Mucosa of descending colon (tissue), 3 donors: ENCODE data around the gene CPNE6. TPM values are rescaled to one million over a fixed set of nuclear protein-coding genes. Genes with fewer than 3 reads are reported as not detected.

Experiments used
- ATAC-seq: fragments of 200-7000 bp; cut with Tn5 transposase; one replicate; pipeline ENCODE4 v1.9.1; 2020; ENCODE audit warnings: mild to moderate bottlenecking, moderate library complexity
- DNase-seq, 3 donors: peaks; one replicate each; pipeline ENCODE4 v3.0.0-alpha.2; 2020
- H3K36me3 ChIP-seq: fragments of 200-600 bp; one replicate; pipeline ENCODE4 v1.8.0; 2021; ENCODE audit warnings: low read depth, mild to moderate bottlenecking
- H3K4me1 ChIP-seq: fragments of 200-600 bp; one replicate; pipeline ENCODE4 v1.8.0; 2021; ENCODE audit warnings: low read depth, mild to moderate bottlenecking
- H3K4me3 ChIP-seq: fragments of 200-600 bp; one replicate; pipeline ENCODE4 v1.8.0; 2021; ENCODE audit warnings: mild to moderate bottlenecking
- H3K9me3 ChIP-seq: fragments of 200-600 bp; one replicate; pipeline ENCODE4 v1.8.0; 2021; ENCODE audit warnings: mild to moderate bottlenecking
- intact Hi-C, 2 donors: fragments of 100-400 bp; cut with DNase I in 1 of 2; cut with micrococcal nuclease in 1 of 2; formaldehyde crosslinking; loops; one replicate each; pipeline versions ENCODE4 v1.11.0 to v1.11.1; 2022; cut with DNase I, micrococcal nuclease
- total RNA-seq, 3 donors: library from RNA; stranded (reverse); fragmentation: NEBNext Ultra II Directional in 2 of 3; extraction: Animal tissue kit (Norgen Biotek cat#: 25700) in 2 of 3; gene quantifications; one replicate each; pipeline versions ENCODE4 v1.2.1 to v1.2.4, GENCODE V29; 2021 to 2023
- TF ChIP-seq, protein P1 (sequence below): fragments of 200-600 bp; IDR thresholded peaks from one replicate; pipeline ENCODE4 v1.8.0; 2022; ENCODE audit warnings: antibody characterized with exemption, mild to moderate bottlenecking
- donor health status: DM: no; HTN: no; CAD: no; lungs with moderate emphysema.
- donor health status: DM: no; HTN: no; CAD: no.
- donor health status: DM: no; HTN: yes; CAD: no.

Gene CPNE6
- total RNA-seq, 3 donors from 2014 or later: 0.14 to 2.2 TPM; not detected in 1

DNA sequence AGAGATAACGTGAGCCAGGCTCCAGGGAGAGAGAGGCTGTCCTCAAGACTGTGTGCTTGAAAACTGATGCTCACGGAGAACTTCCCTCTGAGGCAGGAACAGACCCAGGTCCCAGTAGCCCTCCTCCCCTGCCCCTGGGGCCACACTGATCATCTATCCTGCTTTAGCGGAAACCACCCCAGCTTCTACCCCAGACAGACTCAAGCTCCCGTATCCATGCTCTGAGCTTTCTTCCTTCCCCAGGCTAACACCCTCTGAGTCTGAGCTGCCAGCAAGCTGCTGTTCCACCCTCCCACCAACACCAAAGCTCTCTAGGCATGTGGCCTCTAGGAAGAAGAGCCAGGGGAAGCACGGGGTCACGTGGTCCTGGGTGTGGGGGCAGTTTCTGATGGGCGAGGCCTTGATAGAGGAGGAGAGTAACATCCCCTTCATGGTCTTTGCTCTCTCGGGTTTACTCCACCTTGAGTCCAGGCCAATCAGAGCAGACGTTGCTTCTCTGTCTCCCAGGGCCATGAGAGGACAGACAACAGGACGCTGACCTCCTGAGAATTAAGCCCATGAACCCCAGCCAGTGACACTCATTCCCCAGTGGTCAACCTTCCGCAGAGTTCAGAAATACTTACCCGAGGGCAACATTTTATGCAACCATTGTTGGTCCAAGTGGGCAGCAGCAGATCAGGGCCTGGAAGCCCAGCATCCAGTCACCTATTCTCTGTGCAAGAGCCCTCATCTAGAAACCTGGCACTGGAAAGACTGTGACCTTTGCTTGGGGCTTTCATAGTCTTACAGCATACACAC is 24.1 kb downstream of the CPNE6 start:
- Histone ChIP-seq H3K36me3 (no peaks in the 10 kb centered on the region), H3K4me1 (peaks cover 28% of the 10 kb centered on the region), H3K4me3 (peak overlapping the region; percentile 83), H3K9me3 (no peaks in the 10 kb centered on the region)
- ATAC-seq: peak; percentile 60
- TF ChIP-seq, protein P1, sequence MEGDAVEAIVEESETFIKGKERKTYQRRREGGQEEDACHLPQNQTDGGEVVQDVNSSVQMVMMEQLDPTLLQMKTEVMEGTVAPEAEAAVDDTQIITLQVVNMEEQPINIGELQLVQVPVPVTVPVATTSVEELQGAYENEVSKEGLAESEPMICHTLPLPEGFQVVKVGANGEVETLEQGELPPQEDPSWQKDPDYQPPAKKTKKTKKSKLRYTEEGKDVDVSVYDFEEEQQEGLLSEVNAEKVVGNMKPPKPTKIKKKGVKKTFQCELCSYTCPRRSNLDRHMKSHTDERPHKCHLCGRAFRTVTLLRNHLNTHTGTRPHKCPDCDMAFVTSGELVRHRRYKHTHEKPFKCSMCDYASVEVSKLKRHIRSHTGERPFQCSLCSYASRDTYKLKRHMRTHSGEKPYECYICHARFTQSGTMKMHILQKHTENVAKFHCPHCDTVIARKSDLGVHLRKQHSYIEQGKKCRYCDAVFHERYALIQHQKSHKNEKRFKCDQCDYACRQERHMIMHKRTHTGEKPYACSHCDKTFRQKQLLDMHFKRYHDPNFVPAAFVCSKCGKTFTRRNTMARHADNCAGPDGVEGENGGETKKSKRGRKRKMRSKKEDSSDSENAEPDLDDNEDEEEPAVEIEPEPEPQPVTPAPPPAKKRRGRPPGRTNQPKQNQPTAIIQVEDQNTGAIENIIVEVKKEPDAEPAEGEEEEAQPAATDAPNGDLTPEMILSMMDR: no peak
- intact Hi-C loops: no loop called here
- peak; percentile 91 to 94 (median 91) for DNase-seq

DNA sequence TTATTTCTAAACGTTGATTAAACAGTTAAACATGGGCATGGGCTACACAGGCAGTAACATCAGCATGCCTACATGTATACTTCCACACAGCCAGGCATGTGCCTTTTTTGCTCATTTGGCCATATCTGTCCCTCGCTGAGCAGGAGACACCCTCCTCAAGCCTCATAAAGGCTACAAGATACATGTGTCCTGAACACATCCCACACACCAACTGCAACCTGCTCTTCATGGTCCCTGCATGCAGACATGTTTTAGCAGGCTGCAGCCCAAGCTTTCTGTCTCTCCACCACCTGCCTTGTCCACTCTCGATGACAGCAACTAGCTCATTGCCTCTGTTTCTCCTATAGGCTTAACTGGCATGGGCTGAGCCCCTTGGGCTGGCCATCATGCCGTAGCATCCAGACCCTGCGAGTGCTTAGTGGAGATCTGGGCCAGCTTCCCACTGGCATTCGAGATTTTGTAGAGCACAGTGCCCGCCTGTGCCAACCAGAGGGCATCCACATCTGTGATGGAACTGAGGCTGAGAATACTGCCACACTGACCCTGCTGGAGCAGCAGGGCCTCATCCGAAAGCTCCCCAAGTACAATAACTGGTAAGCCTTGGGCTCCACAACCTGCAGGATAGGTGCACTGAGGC is 25.3 kb downstream of the CPNE6 start:
- TF ChIP-seq, protein P1: no peak
- no peak for ATAC-seq
- H3K4me3 ChIP-seq: no peak overlapping the region
- peak in 1 of 3 donors; percentile 17 for DNase-seq
- intact Hi-C loops: no loop called here
- no peaks in the 10 kb centered on the region for H3K36me3 ChIP-seq
- H3K9me3 ChIP-seq: no peaks in the 10 kb centered on the region
- H3K4me1 ChIP-seq: peaks cover 25% of the 10 kb centered on the region

DNA sequence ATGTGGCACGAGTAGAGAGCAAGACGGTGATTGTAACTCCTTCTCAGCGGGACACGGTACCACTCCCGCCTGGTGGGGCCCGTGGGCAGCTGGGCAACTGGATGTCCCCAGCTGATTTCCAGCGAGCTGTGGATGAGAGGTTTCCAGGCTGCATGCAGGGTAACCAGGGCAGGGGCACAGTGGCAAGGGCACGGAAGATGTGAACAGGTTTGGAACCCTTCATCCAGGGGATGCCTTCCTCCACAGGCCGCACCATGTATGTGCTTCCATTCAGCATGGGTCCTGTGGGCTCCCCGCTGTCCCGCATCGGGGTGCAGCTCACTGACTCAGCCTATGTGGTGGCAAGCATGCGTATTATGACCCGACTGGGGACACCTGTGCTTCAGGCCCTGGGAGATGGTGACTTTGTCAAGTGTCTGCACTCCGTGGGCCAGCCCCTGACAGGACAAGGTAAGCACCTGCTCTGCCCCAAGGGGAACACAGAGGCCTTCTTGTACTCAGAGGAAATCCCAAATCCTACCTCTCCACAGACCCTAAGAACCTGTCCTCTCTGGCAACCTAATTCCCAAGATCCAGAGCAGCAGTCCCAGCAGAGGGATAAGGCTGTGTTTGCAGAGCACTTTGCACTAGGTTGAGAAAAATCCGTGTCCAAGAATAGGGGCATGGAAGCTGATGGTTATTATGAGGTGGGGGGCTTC is 27.0 kb downstream of the CPNE6 start:
- no peak for DNase-seq
- no peaks in the 10 kb centered on the region for H3K9me3 ChIP-seq
- H3K4me1 ChIP-seq: peaks cover 17% of the 10 kb centered on the region
- TF ChIP-seq, protein P1: no peak
- intact Hi-C loops: no loop called here
- H3K4me3 ChIP-seq: no peak overlapping the region
- no peak for ATAC-seq
- H3K36me3 ChIP-seq: no peaks in the 10 kb centered on the region

DNA sequence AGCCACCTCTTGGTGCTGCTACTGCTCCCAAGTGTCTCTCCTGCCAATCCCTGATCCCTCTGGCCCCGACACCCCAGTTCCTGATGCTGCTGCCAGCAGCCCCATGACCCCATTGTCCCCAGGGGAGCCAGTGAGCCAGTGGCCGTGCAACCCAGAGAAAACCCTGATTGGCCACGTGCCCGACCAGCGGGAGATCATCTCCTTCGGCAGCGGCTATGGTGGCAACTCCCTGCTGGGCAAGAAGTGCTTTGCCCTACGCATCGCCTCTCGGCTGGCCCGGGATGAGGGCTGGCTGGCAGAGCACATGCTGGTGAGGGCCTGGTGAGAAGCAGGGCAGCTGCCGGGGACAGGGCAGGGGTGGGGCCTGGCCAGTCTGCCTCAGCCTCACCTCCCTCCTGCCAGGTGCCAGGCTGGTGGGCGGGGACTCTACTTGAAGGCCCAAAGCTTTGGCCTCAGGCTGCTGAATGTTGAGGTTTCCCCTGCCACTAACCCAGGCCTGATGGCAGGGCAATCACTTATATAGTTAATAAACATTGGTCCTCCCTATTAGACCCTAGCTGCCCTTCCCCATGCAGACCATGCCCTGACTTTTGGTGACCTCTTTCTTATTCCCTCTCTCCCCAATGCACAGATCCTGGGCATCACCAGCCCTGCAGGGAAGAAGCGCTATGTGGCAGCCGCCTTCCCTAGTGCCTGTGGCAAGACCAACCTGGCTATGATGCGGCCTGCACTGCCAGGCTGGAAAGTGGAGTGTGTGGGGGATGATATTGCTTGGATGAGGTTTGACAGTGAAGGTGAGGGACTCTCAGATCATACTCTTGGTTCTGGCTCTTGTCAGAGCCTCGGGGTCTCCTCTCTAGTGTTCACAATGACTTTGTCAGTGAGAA is 27.8 kb downstream of the CPNE6 start:
- intact Hi-C loops: no loop called here
- H3K4me3 ChIP-seq: no peak overlapping the region
- peaks cover 12% of the 10 kb centered on the region for H3K4me1 ChIP-seq
- TF ChIP-seq, protein P1: no peak
- DNase-seq (peak in 2 of 3 donors; percentile 41 to 55), ATAC-seq (no peak)
- no peaks in the 10 kb centered on the region for H3K9me3 ChIP-seq
- no peaks in the 10 kb centered on the region for H3K36me3 ChIP-seq
